Adrenal gland (tissue), 5 donors: ENCODE measurements around the gene TMEM129.

Experiments
- POLR2A ChIP-seq, 2 donors: fragments of 450-650 bp; IDR thresholded peaks; one replicate each; pipeline ENCODE4 v1.6.1; 2017; ENCODE audit warnings: antibody characterized with exemption in 2 of 2, mild to moderate bottlenecking in 2 of 2, moderate library complexity in 1 of 2
- TF ChIP-seq, protein P1 (sequence below), 6 experiments: fragments of 450-650 bp in 4 of 6; fragments of 200-600 bp in 2 of 6; sonication (generic) in 1 of 6; IDR thresholded peaks; 1 replicate in 5 of 6; 2 replicates in 1 of 6; pipeline versions ENCODE4 v1.5.1 to v1.8.0; 2016 to 2021; ENCODE audit warnings: antibody characterized with exemption in 6 of 6, mild to moderate bottlenecking in 2 of 6, moderate library complexity in 1 of 6
- donor health status: DM: no; HTN: no; CAD: no.

DNA sequence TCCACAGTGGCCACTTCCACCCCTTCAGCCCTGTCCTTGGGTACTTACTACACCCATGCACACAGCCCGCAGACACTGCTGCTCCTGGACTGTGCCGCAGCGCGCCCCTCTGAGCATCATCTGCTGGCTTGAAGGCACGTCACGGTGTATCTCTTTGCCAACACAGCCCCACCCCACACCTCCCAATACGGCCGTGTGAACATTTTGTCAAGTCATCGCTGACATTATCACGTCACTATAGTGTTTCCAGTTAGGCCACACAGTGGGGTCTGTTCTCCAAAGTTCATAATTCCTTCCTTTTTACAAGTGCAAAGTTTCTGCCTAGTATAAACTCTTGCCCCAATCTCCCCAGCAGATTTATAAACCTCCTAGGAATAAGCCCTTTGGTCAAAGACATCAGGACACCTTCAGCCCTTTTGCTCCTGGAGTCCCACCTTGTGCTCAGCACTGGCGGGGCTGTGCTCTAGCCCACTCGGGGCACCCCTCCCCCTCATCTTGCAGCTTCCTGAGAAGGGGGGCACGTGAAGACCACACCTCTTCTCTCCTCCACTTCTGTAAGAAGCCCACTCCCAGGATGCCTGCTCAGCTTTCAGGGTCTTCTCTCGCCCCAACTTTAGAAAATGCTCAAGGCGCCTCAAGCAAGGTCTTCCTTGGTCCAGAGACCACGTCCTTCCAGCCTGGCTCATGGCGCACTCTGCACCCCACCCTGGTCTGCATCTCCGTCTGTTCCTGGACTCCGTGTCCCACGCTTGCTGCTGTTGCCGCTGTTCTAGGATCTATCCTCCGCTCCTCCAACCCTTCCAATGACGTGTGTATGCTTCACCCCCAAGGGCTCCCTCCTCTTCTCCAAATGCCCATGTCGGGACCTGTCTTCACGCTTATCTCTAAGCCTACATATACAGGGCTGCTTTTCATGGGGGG, 44.3 kb downstream of the TMEM129 start:
- TF ChIP-seq, protein P1, sequence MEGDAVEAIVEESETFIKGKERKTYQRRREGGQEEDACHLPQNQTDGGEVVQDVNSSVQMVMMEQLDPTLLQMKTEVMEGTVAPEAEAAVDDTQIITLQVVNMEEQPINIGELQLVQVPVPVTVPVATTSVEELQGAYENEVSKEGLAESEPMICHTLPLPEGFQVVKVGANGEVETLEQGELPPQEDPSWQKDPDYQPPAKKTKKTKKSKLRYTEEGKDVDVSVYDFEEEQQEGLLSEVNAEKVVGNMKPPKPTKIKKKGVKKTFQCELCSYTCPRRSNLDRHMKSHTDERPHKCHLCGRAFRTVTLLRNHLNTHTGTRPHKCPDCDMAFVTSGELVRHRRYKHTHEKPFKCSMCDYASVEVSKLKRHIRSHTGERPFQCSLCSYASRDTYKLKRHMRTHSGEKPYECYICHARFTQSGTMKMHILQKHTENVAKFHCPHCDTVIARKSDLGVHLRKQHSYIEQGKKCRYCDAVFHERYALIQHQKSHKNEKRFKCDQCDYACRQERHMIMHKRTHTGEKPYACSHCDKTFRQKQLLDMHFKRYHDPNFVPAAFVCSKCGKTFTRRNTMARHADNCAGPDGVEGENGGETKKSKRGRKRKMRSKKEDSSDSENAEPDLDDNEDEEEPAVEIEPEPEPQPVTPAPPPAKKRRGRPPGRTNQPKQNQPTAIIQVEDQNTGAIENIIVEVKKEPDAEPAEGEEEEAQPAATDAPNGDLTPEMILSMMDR (IDR thresholded peaks at IDR 0.05): no peak
- TF ChIP-seq POLR2A (IDR thresholded peaks at IDR 0.05): no peak
